HepG2 (cell line): ENCODE measurements around the gene NUFIP1. TPM values are rescaled to one million over a fixed set of nuclear protein-coding genes. Genes with fewer than 3 reads are reported as not detected.
A peak's percentile ranks its signal among the peaks of the same experiment; 100 is the strongest.

ENCODE experiments used
- CEBPZ ChIP-seq: IDR thresholded peaks from 2 replicates; pipeline ENCODE4 v1.6.1; 2012; ENCODE audit warnings: low read length, improper control_type of control experiment
- HNF4A ChIP-seq: sonication (generic); formaldehyde crosslinking; IDR thresholded peaks from 2 replicates; pipeline ENCODE4 v1.4.0; 2020; ENCODE audit warnings: missing genetic modification reagents
- HNRNPLL ChIP-seq: fragments of 200-400 bp; formaldehyde crosslinking; IDR thresholded peaks from 2 replicates; pipeline ENCODE4 v1.6.1; 2017; ENCODE audit warnings: mild to moderate bottlenecking, low read depth, low read length; ENCODE audit not compliant: poor library complexity, severe bottlenecking
- KDM3A ChIP-seq: IDR thresholded peaks from 2 replicates; pipeline ENCODE4 v1.6.1; 2018; ENCODE audit warnings: low read depth, missing compliant biosample characterization
- MIER2 ChIP-seq: IDR thresholded peaks from 2 replicates; pipeline ENCODE4 v1.6.1; 2016; ENCODE audit warnings: missing biosample characterization, missing genetic modification reagents
- NBN ChIP-seq: fragments of 450-650 bp; conservative IDR thresholded peaks from 2 replicates; pipeline ENCODE4 v1.6.1; 2017
- NCOA2 ChIP-seq: sonication (generic); formaldehyde crosslinking; IDR thresholded peaks from 2 replicates; pipeline ENCODE4 v1.8.0; 2022; ENCODE audit warnings: inconsistent platforms
- PCBP1 ChIP-seq: fragments of 200-400 bp; formaldehyde crosslinking; IDR thresholded peaks from 2 replicates; pipeline ENCODE4 v1.6.1; 2017; ENCODE audit warnings: mild to moderate bottlenecking, low read depth, low read length, borderline replicate concordance
- RBAK ChIP-seq: sonication (generic); formaldehyde crosslinking; IDR thresholded peaks from 2 replicates; pipeline ENCODE4 v1.5.1; 2020; ENCODE audit warnings: mild to moderate bottlenecking, missing genetic modification reagents
- THAP7 ChIP-seq: sonication (generic); formaldehyde crosslinking; IDR thresholded peaks from 2 replicates; pipeline ENCODE4 v1.8.1; 2023; ENCODE audit warnings: mild to moderate bottlenecking, missing genetic modification reagents
- ZNF362 ChIP-seq: sonication (generic); formaldehyde crosslinking; IDR thresholded peaks from 2 replicates; pipeline ENCODE4 v1.4.0; 2020; ENCODE audit warnings: missing genetic modification reagents, mild to moderate bottlenecking, borderline replicate concordance
- ZNF446 ChIP-seq: sonication (generic); formaldehyde crosslinking; IDR thresholded peaks from 2 replicates; pipeline ENCODE4 v1.5.0; 2020; ENCODE audit warnings: mild to moderate bottlenecking, missing genetic modification reagents
- ZNF460 ChIP-seq: sonication (generic); formaldehyde crosslinking; IDR thresholded peaks from 2 replicates; pipeline ENCODE4 v1.5.1; 2020; ENCODE audit warnings: missing genetic modification reagents, mild to moderate bottlenecking, borderline replicate concordance
- ZNF773 ChIP-seq: sonication (generic); formaldehyde crosslinking; IDR thresholded peaks from 2 replicates; pipeline ENCODE4 v1.4.0; 2020; ENCODE audit warnings: missing genetic modification reagents, borderline replicate concordance
- ZUFSP ChIP-seq: sonication (generic); formaldehyde crosslinking; IDR thresholded peaks from 2 replicates; pipeline ENCODE4 v1.9.0; 2021; ENCODE audit warnings: missing genetic modification reagents, mild to moderate bottlenecking, borderline replicate concordance
- polyA plus RNA-seq, 8 experiments: library from polyadenylated mRNA; depleted of rRNA in 3 of 8; stranded (reverse) in 7 of 8; unstranded in 1 of 8; fragments of >200 nt; fragmentation: Illumina TruSeq in 4 of 8; extraction: Trizol in 4 of 8; gene quantifications; 2 replicates each; pipeline versions ENCODE4 v1.2.1 to v1.2.3, GENCODE V29; 2011 to 2016; ENCODE audit warnings: low read depth in 4 of 8, missing spikeins in 1 of 8, mixed read lengths in 1 of 8; ENCODE audit not compliant: insufficient read depth in 1 of 8
- total RNA-seq, 5 experiments: library from RNA; depleted of rRNA; stranded (reverse); fragments of >200 nt; fragmentation: Illumina TruSeq; extraction: Trizol; gene quantifications; 2 replicates each; pipeline ENCODE4 v1.2.3, GENCODE V29; 2016; ENCODE audit warnings: low read depth in 1 of 5
- TF ChIP-seq, protein P1 (sequence below), 2 experiments: sonication (generic) in 1 of 2; formaldehyde crosslinking in 1 of 2; IDR thresholded peaks; 2 replicates each; pipeline versions ENCODE4 v1.5.1 to v1.6.1; 2011 to 2020; ENCODE audit warnings: borderline replicate concordance in 1 of 2, low read depth in 1 of 2, low read length in 1 of 2, mild to moderate bottlenecking in 1 of 2, missing genetic modification reagents in 1 of 2, moderate library complexity in 1 of 2
- TF ChIP-seq, protein P2 (sequence below): sonication (generic); formaldehyde crosslinking; IDR thresholded peaks from 2 replicates; pipeline ENCODE4 v1.8.1; 2023; ENCODE audit warnings: mild to moderate bottlenecking, missing genetic modification reagents, borderline replicate concordance
- TF ChIP-seq, protein P3 (sequence below): sonication (generic); formaldehyde crosslinking; IDR thresholded peaks from 2 replicates; pipeline ENCODE4 v1.5.0; 2020; ENCODE audit warnings: missing genetic modification reagents

Gene NUFIP1
- total and polyA plus RNA-seq, 2 of the 13 experiments (the other 11 are each of a cell fraction or from before 2014, with no cell fraction given) = 1.9 to 10.3 TPM

- TF ChIP-seq CEBPZ (no peak), RBAK (CRISPR knock-in tag) (no peak), NCOA2 (CRISPR knock-in tag) (no peak), NBN (no peak), HNRNPLL (peak; percentile 42), KDM3A (CRISPR knock-in tag) (peak; percentile 60), ZNF446 (CRISPR knock-in tag) (no peak; the same call in 1 of the 2 replicates), HNF4A (CRISPR knock-in tag) (peak; percentile 87), PCBP1 (no peak), ZNF460 (CRISPR knock-in tag) (no peak), ZNF362 (CRISPR knock-in tag) (peak; percentile 50; the same call in 1 of the 2 replicates), ZUFSP (CRISPR knock-in tag) (no peak), THAP7 (CRISPR knock-in tag) (no peak), ZNF773 (CRISPR knock-in tag) (no peak), MIER2 (CRISPR knock-in tag) (no peak)
- TF ChIP-seq, protein P1, sequence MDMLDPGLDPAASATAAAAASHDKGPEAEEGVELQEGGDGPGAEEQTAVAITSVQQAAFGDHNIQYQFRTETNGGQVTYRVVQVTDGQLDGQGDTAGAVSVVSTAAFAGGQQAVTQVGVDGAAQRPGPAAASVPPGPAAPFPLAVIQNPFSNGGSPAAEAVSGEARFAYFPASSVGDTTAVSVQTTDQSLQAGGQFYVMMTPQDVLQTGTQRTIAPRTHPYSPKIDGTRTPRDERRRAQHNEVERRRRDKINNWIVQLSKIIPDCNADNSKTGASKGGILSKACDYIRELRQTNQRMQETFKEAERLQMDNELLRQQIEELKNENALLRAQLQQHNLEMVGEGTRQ (IDR thresholded peaks at IDR 0.05; ENCODE audit: low read depth, low read length) = no peak
- TF ChIP-seq, protein P1 (CRISPR knock-in tag; IDR thresholded peaks at IDR 0.05; ENCODE audit: borderline replicate concordance) = no peak
- TF ChIP-seq, protein P2, sequence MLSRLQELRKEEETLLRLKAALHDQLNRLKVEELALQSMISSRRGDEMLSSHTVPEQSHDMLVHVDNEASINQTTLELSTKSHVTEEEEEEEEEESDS (CRISPR knock-in tag) = no peak
- TF ChIP-seq, protein P3, sequence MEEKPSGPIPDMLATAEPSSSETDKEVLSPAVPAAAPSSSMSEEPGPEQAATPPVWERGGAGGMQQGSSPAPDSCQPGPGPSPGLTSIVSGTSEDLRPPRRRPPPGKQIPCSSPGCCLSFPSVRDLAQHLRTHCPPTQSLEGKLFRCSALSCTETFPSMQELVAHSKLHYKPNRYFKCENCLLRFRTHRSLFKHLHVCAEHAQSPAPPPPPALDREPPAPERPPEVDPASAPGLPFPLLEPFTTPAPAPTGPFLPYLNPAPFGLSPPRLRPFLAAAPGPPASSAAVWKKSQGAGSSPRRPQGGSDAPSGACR (CRISPR knock-in tag) = no peak
Observed at GRCh38 chr13:44989071-44989889, at the start of gene NUFIP1, which contains the start of gene GPALPP1 (continued).
